DOHH2 (cell line): ENCODE data around the gene PAPPA2.

ENCODE experiments used
- EZH2phosphoT487 ChIP-seq: fragments of 200-600 bp; sonication (generic); IDR thresholded peaks from 2 replicates; pipeline ENCODE4 v1.6.1; 2017; ENCODE audit warnings: borderline replicate concordance, mild to moderate bottlenecking, antibody characterized with exemption, low read length, moderate library complexity, mixed read lengths
- TF ChIP-seq, protein P1 (sequence below): fragments of 200-600 bp; sonication (generic); IDR thresholded peaks from one replicate; pipeline ENCODE4 v1.5.1; 2014; ENCODE audit warnings: antibody characterized with exemption, mild to moderate bottlenecking, low read depth, low read length; ENCODE audit not compliant: poor library complexity, severe bottlenecking

DNA sequence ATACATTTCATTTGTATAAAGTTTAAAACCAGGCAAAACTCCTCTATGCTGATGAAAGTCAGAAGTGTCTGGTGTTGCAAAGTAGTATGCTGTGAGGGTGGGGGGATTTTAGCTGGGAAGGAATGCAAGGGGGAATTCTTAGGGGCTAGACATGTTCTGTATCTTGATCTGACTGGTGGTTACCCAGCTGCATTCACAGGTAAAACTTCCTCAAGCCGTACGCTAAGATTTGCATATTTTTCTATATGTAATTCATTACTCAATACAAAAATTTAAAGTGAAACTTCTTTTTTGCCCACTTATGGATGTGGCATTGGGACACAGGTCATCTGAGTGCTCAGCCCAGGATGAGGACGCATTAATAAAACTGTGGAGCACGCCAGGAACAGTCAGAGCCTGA lies 323.3 kb downstream of the PAPPA2 start:
- TF ChIP-seq, protein P1, sequence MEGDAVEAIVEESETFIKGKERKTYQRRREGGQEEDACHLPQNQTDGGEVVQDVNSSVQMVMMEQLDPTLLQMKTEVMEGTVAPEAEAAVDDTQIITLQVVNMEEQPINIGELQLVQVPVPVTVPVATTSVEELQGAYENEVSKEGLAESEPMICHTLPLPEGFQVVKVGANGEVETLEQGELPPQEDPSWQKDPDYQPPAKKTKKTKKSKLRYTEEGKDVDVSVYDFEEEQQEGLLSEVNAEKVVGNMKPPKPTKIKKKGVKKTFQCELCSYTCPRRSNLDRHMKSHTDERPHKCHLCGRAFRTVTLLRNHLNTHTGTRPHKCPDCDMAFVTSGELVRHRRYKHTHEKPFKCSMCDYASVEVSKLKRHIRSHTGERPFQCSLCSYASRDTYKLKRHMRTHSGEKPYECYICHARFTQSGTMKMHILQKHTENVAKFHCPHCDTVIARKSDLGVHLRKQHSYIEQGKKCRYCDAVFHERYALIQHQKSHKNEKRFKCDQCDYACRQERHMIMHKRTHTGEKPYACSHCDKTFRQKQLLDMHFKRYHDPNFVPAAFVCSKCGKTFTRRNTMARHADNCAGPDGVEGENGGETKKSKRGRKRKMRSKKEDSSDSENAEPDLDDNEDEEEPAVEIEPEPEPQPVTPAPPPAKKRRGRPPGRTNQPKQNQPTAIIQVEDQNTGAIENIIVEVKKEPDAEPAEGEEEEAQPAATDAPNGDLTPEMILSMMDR = no peak
- TF ChIP-seq EZH2phosphoT487 = no peak
